Measurements from ENCODE around the gene KIRREL2. TPM values are rescaled to one million over a fixed set of nuclear protein-coding genes. Genes with fewer than 3 reads are reported as not detected.

KIRREL2 gene
- total RNA-seq, 2 donors from 2014 or later, result 1.2 TPM; not detected in 1

- Histone ChIP-seq H3K27ac (peak overlapping the region; percentile 79 to 87), H3K36me3 (no peaks in the 10 kb centered on the region), H3K4me3 (peak overlapping the region; percentile 50), H3K9me3 (no peaks in the 10 kb centered on the region), H3K27me3 (replicated peaks; ENCODE audit: insufficient read depth) (no peaks in the 10 kb centered on the region), H3K4me1 (replicated peaks) (no peaks in the 10 kb centered on the region)
- under 1% methylated on average over 43 of the region's 43 CpGs for WGBS
- TF ChIP-seq CTCF (IDR thresholded peaks at IDR 0.05) (no peak), POLR2AphosphoS5 (IDR thresholded peaks at IDR 0.05) (peak; percentile 82), POLR2A (IDR thresholded peaks at IDR 0.05) (peak; percentile 69)
- peak; percentile 75 for DNase-seq (ENCODE audit: low spot score)
- intact Hi-C loops (cut with DNase I), result loop anchor here (1.0 kb wide), 1 partner anchor 32 kb away; no protein-coding TSS in a partner anchor
These were observed 43.0 kb downstream of the KIRREL2 start for GRCh38 chr19:35899547-35900214.

DNA sequence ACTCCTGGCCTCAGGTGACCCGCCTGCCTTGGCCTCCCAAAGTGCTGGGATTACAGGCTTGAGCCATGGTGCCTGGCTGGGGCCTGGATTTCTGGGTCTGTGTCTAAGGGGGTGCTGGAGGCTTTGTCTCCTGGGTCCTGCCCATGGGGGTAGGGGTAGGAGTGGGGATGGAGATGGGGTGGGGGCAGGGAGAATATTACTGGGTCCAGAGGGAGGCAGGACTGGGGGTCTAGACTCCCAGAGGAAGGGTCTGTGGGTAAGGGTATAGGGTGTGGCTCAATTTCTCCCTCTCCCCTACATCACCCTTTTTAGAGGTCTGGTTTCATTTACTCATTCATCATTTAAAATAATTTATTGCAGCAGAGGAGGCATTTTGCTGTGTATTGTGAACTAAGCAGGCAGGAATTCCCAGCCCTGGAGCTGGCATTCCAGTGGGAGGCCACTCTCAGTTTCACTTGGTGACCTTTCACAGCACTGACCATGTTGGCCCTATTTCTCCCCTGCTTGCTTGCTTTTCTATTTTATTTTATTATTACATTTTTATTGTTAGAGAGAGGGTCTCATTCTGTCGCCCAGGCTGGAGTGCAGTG, 44.4 kb downstream of the KIRREL2 start:
- intact Hi-C loops (cut with DNase I), result no loop called here
- Histone ChIP-seq H3K9me3 (no peaks in the 10 kb centered on the region), H3K4me3 (no peak overlapping the region), H3K4me1 (replicated peaks) (no peaks in the 10 kb centered on the region), H3K36me3 (no peaks in the 10 kb centered on the region), H3K27ac (peak overlapping the region; percentile 79 to 87), H3K27me3 (replicated peaks; ENCODE audit: insufficient read depth) (no peaks in the 10 kb centered on the region)
- 79% methylated on average over 2 of the region's 2 CpGs for WGBS
- no peak for DNase-seq (ENCODE audit: low spot score)
- TF ChIP-seq CTCF (IDR thresholded peaks at IDR 0.05) (no peak), POLR2AphosphoS5 (IDR thresholded peaks at IDR 0.05) (no peak), POLR2A (IDR thresholded peaks at IDR 0.05) (no peak)

- TF ChIP-seq POLR2AphosphoS5 (IDR thresholded peaks at IDR 0.05) (no peak), POLR2A (IDR thresholded peaks at IDR 0.05) (no peak), CTCF (IDR thresholded peaks at IDR 0.05) (no peak)
- H3K4me1 ChIP-seq (replicated peaks), result no peaks in the 10 kb centered on the region
These were observed 45.3 kb downstream of the KIRREL2 start, which contains the start of gene HCST for GRCh38 chr19:35901854-35902661. TSS of gene HCST (plus strand) at chr19:35902529. CDS start at chr19:35902594, 65 bp downstream.

DNA sequence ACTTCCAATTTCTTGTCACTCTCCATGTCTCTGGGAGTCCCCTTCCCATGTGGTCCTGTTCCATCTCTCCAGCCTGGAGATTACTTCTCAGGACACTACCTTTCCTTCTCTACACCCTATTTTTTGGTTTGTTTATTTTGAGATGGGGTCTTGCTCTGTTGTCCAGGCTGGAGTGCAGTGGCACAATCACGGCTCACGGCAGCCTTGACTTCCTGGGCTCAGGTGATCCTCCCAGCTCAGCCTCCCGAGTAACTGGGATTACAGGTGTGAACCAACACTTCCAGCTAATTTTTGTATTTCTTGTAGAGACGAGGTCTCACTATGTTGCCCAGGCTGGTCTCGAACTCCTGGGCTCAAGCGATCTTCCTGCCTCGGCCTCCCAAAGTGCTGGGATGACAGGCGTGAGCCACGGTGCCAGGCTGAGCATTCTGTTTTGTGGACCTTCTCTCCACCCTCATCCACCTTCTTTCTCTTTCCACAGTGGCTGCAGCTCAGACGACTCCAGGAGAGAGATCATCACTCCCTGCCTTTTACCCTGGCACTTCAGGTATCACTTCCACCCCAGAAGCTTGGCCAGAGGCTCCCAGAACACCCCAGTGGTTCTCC, 46.3 kb downstream of the KIRREL2 start:
- Histone ChIP-seq H3K9me3 (no peaks in the 10 kb centered on the region), H3K27ac (peak overlapping the region; percentile 26 to 33), H3K4me3 (peak overlapping the region in 1 of 2 donors; percentile 8), H3K36me3 (no peaks in the 10 kb centered on the region), H3K4me1 (replicated peaks) (no peaks in the 10 kb centered on the region), H3K27me3 (replicated peaks; ENCODE audit: insufficient read depth) (no peaks in the 10 kb centered on the region)
- no peak for DNase-seq (ENCODE audit: low spot score)
- TF ChIP-seq POLR2AphosphoS5 (IDR thresholded peaks at IDR 0.05) (no peak), CTCF (IDR thresholded peaks at IDR 0.05) (no peak), POLR2A (IDR thresholded peaks at IDR 0.05) (no peak)
- intact Hi-C loops (cut with DNase I), result no loop called here
- 71% methylated on average over 10 of the region's 10 CpGs for WGBS

More at GRCh38 chr19:35901854-35902661, 45.3 kb downstream of the KIRREL2 start, which contains the start of gene HCST:
- no peaks in the 10 kb centered on the region for H3K9me3 ChIP-seq
- H3K27me3 ChIP-seq (replicated peaks; ENCODE audit: insufficient read depth), result no peaks in the 10 kb centered on the region
- 52% methylated on average over 6 of the region's 6 CpGs for WGBS
- no peak for DNase-seq (ENCODE audit: low spot score)
- H3K4me3 ChIP-seq, result peak within 1 kb of the TSS in 1 of 2 donors; percentile 8
- peak within 1 kb of the TSS; percentile 26 to 33 for H3K27ac ChIP-seq
- H3K36me3 ChIP-seq, result no peaks in the 10 kb centered on the region
- intact Hi-C loops (cut with DNase I), result no loop called here

All from prostate gland (tissue), 2 donors.